GM23248 (cell line): ENCODE measurements around the gene GFOD1.

ENCODE experiments used
- EZH2 ChIP-seq: fragments of 200-600 bp; sonication (generic); IDR thresholded peaks from 2 replicates; pipeline ENCODE4 v1.6.1; 2018; ENCODE audit warnings: antibody characterized with exemption, mild to moderate bottlenecking; ENCODE audit not compliant: insufficient read depth, poor library complexity, severe bottlenecking
- EZH2phosphoT487 ChIP-seq: fragments of 200-600 bp; sonication (generic); IDR thresholded peaks from 2 replicates; pipeline ENCODE4 v1.6.1; 2018; ENCODE audit warnings: antibody characterized with exemption, moderate library complexity, mild to moderate bottlenecking, low read depth; ENCODE audit not compliant: insufficient read depth

GRCh38 chr6:13507306-13507860 is 20.0 kb upstream of the GFOD1 start:
- TF ChIP-seq EZH2, result no peak
- TF ChIP-seq EZH2phosphoT487, result no peak
